Activated naive CD8-positive, alpha-beta T cell treated with anti-CD3 and anti-CD28 coated beads, Interleukin-2, amount 50 U/mL, for 24 hours (primary cell): ENCODE measurements around the gene TOX2.
A peak's percentile ranks its signal among the peaks of the same experiment; 100 is the strongest.

Experiments
- ATAC-seq: fragments of 150-1000 bp; cut with Tn5 transposase; one replicate; pipeline ENCODE4 v1.10.0; 2021
- DNase-seq: peaks from one replicate; pipeline ENCODE4 v3.0.0; 2021
- H3K27ac Mint-ChIP-seq: one replicate; pipeline ENCODE4 v1.8.0; 2021; ENCODE audit warnings: mild to moderate bottlenecking, mixed read lengths
- H3K27me3 Mint-ChIP-seq: one replicate; pipeline ENCODE4 v1.8.0; 2021; ENCODE audit warnings: mixed read lengths
- H3K36me3 Mint-ChIP-seq: one replicate; pipeline ENCODE4 v1.8.0; 2021; ENCODE audit warnings: low read depth, mixed read lengths
- H3K4me1 Mint-ChIP-seq: one replicate; pipeline ENCODE4 v1.8.0; 2021; ENCODE audit warnings: mixed read lengths
- H3K4me3 Mint-ChIP-seq: one replicate; pipeline ENCODE4 v1.8.0; 2021; ENCODE audit warnings: mild to moderate bottlenecking, moderate library complexity, mixed read lengths
- H3K9me3 Mint-ChIP-seq: one replicate; pipeline ENCODE4 v1.8.0; 2021; ENCODE audit warnings: mixed read lengths

TOX2 gene

DNA sequence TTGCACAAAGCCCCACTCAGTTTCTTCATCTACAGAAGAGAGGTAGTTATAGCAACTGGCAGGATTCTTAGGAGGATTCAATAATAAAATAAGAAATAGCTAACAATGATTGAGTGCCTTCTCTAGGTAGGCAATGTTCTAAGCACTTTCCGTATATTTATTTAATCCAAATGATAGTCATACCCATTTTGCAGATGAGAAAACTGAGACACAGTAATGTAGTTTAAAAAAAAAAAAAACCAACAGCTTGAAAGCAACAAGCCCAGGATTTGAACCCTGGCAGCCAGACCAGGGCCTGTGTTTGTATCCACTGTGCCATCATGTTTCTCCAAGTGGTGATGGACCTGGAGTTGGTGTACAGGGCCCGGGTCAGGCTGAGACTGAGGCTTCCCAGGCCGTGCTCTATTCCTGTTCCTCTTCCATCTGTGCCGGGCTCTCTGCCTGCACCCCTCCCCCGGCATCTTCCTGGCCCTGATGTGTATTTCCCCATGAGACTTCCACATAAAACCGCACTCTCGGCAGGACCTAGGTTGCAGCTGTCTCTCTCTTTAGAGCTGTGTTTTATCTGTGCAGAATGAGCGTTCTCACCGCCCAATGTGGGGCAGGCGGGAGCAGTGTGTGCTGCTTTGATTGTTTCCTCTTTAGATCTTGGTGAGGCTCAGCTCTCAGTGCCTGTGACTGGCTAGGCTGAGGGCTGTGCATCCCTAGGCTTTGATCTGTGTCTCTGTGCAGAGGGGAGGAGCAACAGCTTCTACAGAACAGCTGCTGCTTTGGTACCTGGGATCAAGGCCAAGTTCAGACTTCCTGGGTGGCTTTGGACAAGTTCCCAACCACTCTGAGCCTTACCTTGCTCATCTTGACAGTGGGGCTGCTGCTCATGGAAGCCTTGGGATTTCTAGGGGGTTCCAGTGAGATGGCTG lies 49.5 kb downstream of the TOX2 start:
- Mint-ChIP-seq H3K27ac (no peak overlapping the region), H3K9me3 (no peaks in the 10 kb centered on the region), H3K4me3 (no peak overlapping the region), H3K27me3 (peaks cover 20% of the 10 kb centered on the region), H3K4me1 (peaks cover 41% of the 10 kb centered on the region), H3K36me3 (no peaks in the 10 kb centered on the region)
- DNase-seq (peak; percentile 24), ATAC-seq (peak; percentile 70)

GRCh38 chr20:43968341-43969000 lies 53.8 kb downstream of the TOX2 start:
- Mint-ChIP-seq H3K36me3 (no peaks in the 10 kb centered on the region), H3K4me3 (no peak overlapping the region), H3K4me1 (peaks cover 19% of the 10 kb centered on the region), H3K27ac (no peak overlapping the region), H3K27me3 (peaks cover 12% of the 10 kb centered on the region), H3K9me3 (no peaks in the 10 kb centered on the region)
- no peak for DNase-seq
- no peak for ATAC-seq

DNA sequence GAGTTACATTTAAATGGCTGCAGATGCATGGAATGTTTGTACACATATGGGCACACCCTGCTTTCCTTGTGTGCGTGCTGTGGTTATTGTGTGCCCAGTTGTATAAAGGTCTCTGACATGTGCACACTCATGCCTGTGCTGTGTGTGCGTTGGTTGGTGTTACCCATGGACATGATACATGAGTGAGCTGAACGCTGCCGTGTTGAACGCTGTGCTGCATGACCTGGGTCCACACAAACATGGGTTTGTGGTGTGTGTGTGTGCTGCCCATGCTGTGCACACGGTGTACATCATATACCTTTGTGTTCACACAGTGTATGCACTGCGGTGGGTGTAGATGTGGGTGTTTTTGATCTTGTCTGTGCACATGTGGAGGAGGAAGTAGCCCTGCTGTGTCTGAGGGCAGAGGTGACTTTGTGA lies 54.4 kb downstream of the TOX2 start:
- H3K27ac Mint-ChIP-seq: no peak overlapping the region
- peaks cover 15% of the 10 kb centered on the region for H3K4me1 Mint-ChIP-seq
- H3K27me3 Mint-ChIP-seq: peaks cover 12% of the 10 kb centered on the region
- H3K9me3 Mint-ChIP-seq: no peaks in the 10 kb centered on the region
- H3K36me3 Mint-ChIP-seq: no peaks in the 10 kb centered on the region
- DNase-seq: no peak
- no peak overlapping the region for H3K4me3 Mint-ChIP-seq
- ATAC-seq: peak; percentile 15

- no peak for ATAC-seq
Observed at GRCh38 chr20:43969501-43970182, 55.0 kb downstream of the TOX2 start.

DNA sequence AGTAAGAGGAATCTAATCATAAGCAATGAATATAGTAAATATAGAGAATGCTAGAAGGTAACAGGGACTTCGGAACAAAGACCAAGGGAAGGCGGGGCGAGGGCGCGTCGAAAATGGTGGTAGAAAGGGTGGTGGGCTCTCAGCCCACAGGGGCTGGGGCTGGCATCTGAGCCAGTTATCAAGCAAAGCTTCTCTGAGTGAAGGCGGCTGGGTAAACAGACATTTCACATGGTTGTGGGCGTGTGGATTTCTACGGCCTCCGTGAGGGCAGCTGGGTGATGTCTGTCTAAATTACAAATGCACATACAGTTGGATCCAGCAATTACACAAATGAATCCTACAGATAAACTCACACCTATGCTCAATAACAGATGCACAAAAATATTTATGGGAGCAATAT lies 56.6 kb downstream of the TOX2 start:
- Mint-ChIP-seq H3K4me3 (no peak overlapping the region), H3K36me3 (no peaks in the 10 kb centered on the region), H3K27ac (no peak overlapping the region), H3K4me1 (peaks cover 19% of the 10 kb centered on the region), H3K27me3 (peaks cover 9% of the 10 kb centered on the region), H3K9me3 (no peaks in the 10 kb centered on the region)
- ATAC-seq (no peak), DNase-seq (no peak)

More at GRCh38 chr20:43969501-43970182, 55.0 kb downstream of the TOX2 start:
- Mint-ChIP-seq H3K4me3 (no peak overlapping the region), H3K4me1 (peaks cover 10% of the 10 kb centered on the region), H3K27ac (no peak overlapping the region), H3K36me3 (no peaks in the 10 kb centered on the region), H3K27me3 (peaks cover 9% of the 10 kb centered on the region), H3K9me3 (no peaks in the 10 kb centered on the region)
- no peak for DNase-seq

GRCh38 chr20:43972051-43972450 lies 57.4 kb downstream of the TOX2 start:
- no peak overlapping the region for H3K4me3 Mint-ChIP-seq
- no peaks in the 10 kb centered on the region for H3K9me3 Mint-ChIP-seq
- ATAC-seq (no peak), DNase-seq (no peak)
- peaks cover 3% of the 10 kb centered on the region for H3K36me3 Mint-ChIP-seq
- peaks cover 11% of the 10 kb centered on the region for H3K27me3 Mint-ChIP-seq
- H3K4me1 Mint-ChIP-seq: peaks cover 22% of the 10 kb centered on the region
- no peak overlapping the region for H3K27ac Mint-ChIP-seq

GRCh38 chr20:43972692-43973091 lies 58.0 kb downstream of the TOX2 start:
- Mint-ChIP-seq H3K27me3 (peaks cover 11% of the 10 kb centered on the region), H3K27ac (no peak overlapping the region), H3K36me3 (peaks cover 3% of the 10 kb centered on the region), H3K9me3 (no peaks in the 10 kb centered on the region), H3K4me3 (no peak overlapping the region), H3K4me1 (peaks cover 22% of the 10 kb centered on the region)
- DNase-seq: no peak
- no peak for ATAC-seq

- DNase-seq (no peak), ATAC-seq (no peak)
- H3K4me3 Mint-ChIP-seq: no peak overlapping the region
- no peak overlapping the region for H3K27ac Mint-ChIP-seq
- no peaks in the 10 kb centered on the region for H3K9me3 Mint-ChIP-seq
- H3K36me3 Mint-ChIP-seq: peaks cover 3% of the 10 kb centered on the region
- peaks cover 27% of the 10 kb centered on the region for H3K4me1 Mint-ChIP-seq
- H3K27me3 Mint-ChIP-seq: peaks cover 11% of the 10 kb centered on the region
Observed at GRCh38 chr20:43973231-43973630, 58.6 kb downstream of the TOX2 start.

GRCh38 chr20:43973671-43974450 lies 59.2 kb downstream of the TOX2 start:
- Mint-ChIP-seq H3K36me3 (peaks cover 3% of the 10 kb centered on the region), H3K4me1 (peaks cover 33% of the 10 kb centered on the region), H3K27ac (no peak overlapping the region), H3K9me3 (no peaks in the 10 kb centered on the region), H3K27me3 (peaks cover 13% of the 10 kb centered on the region), H3K4me3 (no peak overlapping the region)
- ATAC-seq: no peak
- no peak for DNase-seq

DNA sequence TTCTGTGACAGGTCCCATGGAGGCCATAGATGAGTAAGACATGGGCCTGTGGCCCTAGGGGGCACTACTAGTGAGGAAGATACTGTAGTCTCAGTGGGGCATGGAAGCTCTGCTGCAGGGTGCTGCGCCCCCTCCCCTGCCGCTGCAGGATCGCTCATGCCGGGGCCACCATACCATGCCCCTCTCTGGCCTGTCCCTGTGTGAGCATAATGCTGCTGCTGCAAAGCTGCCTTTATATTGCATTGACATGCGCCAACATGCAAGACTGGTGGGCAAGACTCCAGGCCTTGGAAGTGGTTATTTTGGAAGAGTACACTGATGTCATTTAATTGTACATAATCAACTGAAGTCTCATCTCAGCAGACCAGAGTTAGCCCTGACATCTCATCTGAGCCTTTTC lies 60.0 kb downstream of the TOX2 start:
- no peaks in the 10 kb centered on the region for H3K9me3 Mint-ChIP-seq
- peaks cover 3% of the 10 kb centered on the region for H3K36me3 Mint-ChIP-seq
- no peak for ATAC-seq
- DNase-seq: no peak
- no peak overlapping the region for H3K4me3 Mint-ChIP-seq
- H3K27me3 Mint-ChIP-seq: peaks cover 19% of the 10 kb centered on the region
- H3K27ac Mint-ChIP-seq: peak overlapping the region; percentile 35
- peaks cover 31% of the 10 kb centered on the region for H3K4me1 Mint-ChIP-seq

GRCh38 chr20:43975096-43975768 lies 60.6 kb downstream of the TOX2 start:
- H3K4me1 Mint-ChIP-seq: peaks cover 31% of the 10 kb centered on the region
- ATAC-seq (peak; percentile 83), DNase-seq (peak; percentile 27)
- H3K27ac Mint-ChIP-seq: peak overlapping the region; percentile 35
- peaks cover 3% of the 10 kb centered on the region for H3K36me3 Mint-ChIP-seq
- H3K4me3 Mint-ChIP-seq: no peak overlapping the region
- no peaks in the 10 kb centered on the region for H3K9me3 Mint-ChIP-seq
- peaks cover 23% of the 10 kb centered on the region for H3K27me3 Mint-ChIP-seq

DNA sequence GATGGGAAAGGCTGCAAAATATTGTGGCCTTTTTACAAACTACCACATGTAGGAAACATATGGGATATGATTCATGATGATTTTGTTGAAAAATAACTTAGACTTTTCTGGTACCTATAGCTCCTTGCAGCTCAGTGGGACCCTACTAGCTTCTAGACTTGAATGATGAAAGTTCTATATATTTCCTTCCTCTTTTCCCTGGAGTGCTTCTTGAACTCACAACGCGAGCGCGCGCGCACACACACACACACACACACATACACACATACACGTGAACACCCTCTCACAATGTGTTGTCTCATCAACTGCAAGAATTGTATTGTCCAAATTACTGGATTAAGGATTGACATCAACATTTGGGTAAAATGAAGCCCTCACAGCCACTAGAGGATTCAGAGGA lies 61.9 kb downstream of the TOX2 start:
- Mint-ChIP-seq H3K4me1 (peaks cover 34% of the 10 kb centered on the region), H3K4me3 (no peak overlapping the region), H3K27ac (no peak overlapping the region), H3K9me3 (no peaks in the 10 kb centered on the region), H3K27me3 (peaks cover 22% of the 10 kb centered on the region), H3K36me3 (peaks cover 3% of the 10 kb centered on the region)
- no peak for DNase-seq
- no peak for ATAC-seq

- H3K9me3 Mint-ChIP-seq: no peaks in the 10 kb centered on the region
- DNase-seq (no peak), ATAC-seq (no peak)
- peaks cover 40% of the 10 kb centered on the region for H3K4me1 Mint-ChIP-seq
- peaks cover 25% of the 10 kb centered on the region for H3K27me3 Mint-ChIP-seq
- H3K27ac Mint-ChIP-seq: no peak overlapping the region
- H3K36me3 Mint-ChIP-seq: peaks cover 3% of the 10 kb centered on the region
- no peak overlapping the region for H3K4me3 Mint-ChIP-seq
Observed at GRCh38 chr20:43977252-43977651, 62.6 kb downstream of the TOX2 start.

GRCh38 chr20:43977962-43978361 lies 63.3 kb downstream of the TOX2 start:
- peaks cover 24% of the 10 kb centered on the region for H3K27me3 Mint-ChIP-seq
- DNase-seq: no peak

More at GRCh38 chr20:43977962-43978361, 63.3 kb downstream of the TOX2 start:
- Mint-ChIP-seq H3K4me3 (no peak overlapping the region), H3K4me1 (peaks cover 40% of the 10 kb centered on the region), H3K9me3 (no peaks in the 10 kb centered on the region), H3K27ac (no peak overlapping the region), H3K36me3 (peaks cover 3% of the 10 kb centered on the region)
- ATAC-seq: no peak
